GM23338 (cell line): ENCODE data around the gene SGPP1. TPM values are rescaled to one million over a fixed set of nuclear protein-coding genes. Genes with fewer than 3 reads are reported as not detected.

Source experiments
- ATAC-seq: fragments of 200-7000 bp; cut with Tn5 transposase; 3 replicates; pipeline ENCODE4 v1.9.1; 2020
- DNase-seq: peaks from one replicate; pipeline ENCODE4 v3.0.0-alpha.2; 2015; ENCODE audit warnings: low spot score
- H2AFZ ChIP-seq: fragments of 200-600 bp; sonication (generic); 2 replicates; pipeline ENCODE4 v1.8.0; 2016; ENCODE audit warnings: antibody characterized with exemption, mild to moderate bottlenecking, moderate library complexity
- H3F3A ChIP-seq: fragments of 200-600 bp; sonication (generic); replicated peaks from 2 replicates; pipeline ENCODE4 v1.8.0; 2017; ENCODE audit warnings: antibody characterized with exemption, mixed run types, low read depth
- H3K27ac ChIP-seq: fragments of 200-600 bp; sonication (generic); 2 replicates; pipeline ENCODE4 v1.6.1; 2016; ENCODE audit warnings: low read depth
- H3K27me3 ChIP-seq: fragments of 200-600 bp; sonication (generic); 2 replicates; pipeline ENCODE4 v1.8.0; 2016; ENCODE audit warnings: mild to moderate bottlenecking, mixed run types, moderate library complexity; ENCODE audit not compliant: insufficient read depth
- H3K36me3 ChIP-seq: fragments of 200-600 bp; sonication (generic); 2 replicates; pipeline ENCODE4 v1.8.0; 2016; ENCODE audit warnings: mild to moderate bottlenecking; ENCODE audit not compliant: insufficient read depth
- H3K4me1 ChIP-seq: fragments of 200-600 bp; sonication (generic); 2 replicates; pipeline ENCODE4 v1.8.0; 2016; ENCODE audit warnings: mild to moderate bottlenecking, moderate library complexity; ENCODE audit not compliant: insufficient read depth
- H3K4me2 ChIP-seq: fragments of 200-600 bp; sonication (generic); 2 replicates; pipeline ENCODE4 v1.7.1; 2017; ENCODE audit warnings: mixed run types
- H3K4me3 ChIP-seq: fragments of 200-600 bp; sonication (generic); 2 replicates; pipeline ENCODE4 v1.6.1; 2016; ENCODE audit warnings: mixed run types
- H3K79me2 ChIP-seq: fragments of 200-600 bp; sonication (generic); replicated peaks from 2 replicates; pipeline ENCODE4 v1.8.0; 2017; ENCODE audit warnings: mild to moderate bottlenecking; ENCODE audit not compliant: insufficient read depth
- H3K9me2 ChIP-seq: fragments of 200-600 bp; sonication (generic); 2 replicates; pipeline ENCODE4 v1.8.0; 2017; ENCODE audit not compliant: insufficient read depth
- H4K20me1 ChIP-seq: fragments of 200-600 bp; sonication (generic); replicated peaks from 2 replicates; pipeline ENCODE4 v1.8.0; 2017; ENCODE audit warnings: mild to moderate bottlenecking; ENCODE audit not compliant: insufficient read depth
- H3K27ac Mint-ChIP-seq: 2 replicates; pipeline ENCODE4 v1.8.0; 2020; ENCODE audit warnings: inconsistent platforms, mild to moderate bottlenecking, moderate library complexity, mixed read lengths
- H3K27me3 Mint-ChIP-seq: 3 replicates; pipeline ENCODE4 v1.8.0; 2022; ENCODE audit warnings: low read depth, mild to moderate bottlenecking, moderate library complexity, mixed read lengths, inconsistent platforms; ENCODE audit not compliant: insufficient read depth, poor library complexity
- H3K36me3 Mint-ChIP-seq: 3 replicates; pipeline ENCODE4 v1.8.0; 2021; ENCODE audit warnings: low read depth, mild to moderate bottlenecking, inconsistent platforms, moderate library complexity, mixed read lengths
- H3K4me1 Mint-ChIP-seq: 3 replicates; pipeline ENCODE4 v1.8.0; 2020; ENCODE audit warnings: mild to moderate bottlenecking, inconsistent platforms, mixed read lengths
- H3K4me3 Mint-ChIP-seq: 3 replicates; pipeline ENCODE4 v1.8.0; 2021; ENCODE audit warnings: moderate library complexity, mild to moderate bottlenecking, inconsistent platforms, mixed read lengths
- H3K9me3 Mint-ChIP-seq: 3 replicates; pipeline ENCODE4 v1.8.0; 2020; ENCODE audit warnings: moderate library complexity, mild to moderate bottlenecking, inconsistent platforms, mixed read lengths
- CREB1 ChIP-seq: fragments of 250-450 bp; sonication (Bioruptor Pico); IDR thresholded peaks from 2 replicates; pipeline ENCODE4 v1.5.0; 2020; ENCODE audit warnings: low read depth, mild to moderate bottlenecking, moderate library complexity
- EZH2 ChIP-seq: fragments of 200-600 bp; sonication (generic); IDR thresholded peaks from one replicate; pipeline ENCODE4 v1.8.0; 2017; ENCODE audit warnings: antibody characterized with exemption, mild to moderate bottlenecking, low read depth; ENCODE audit not compliant: unreplicated experiment
- EZH2phosphoT487 ChIP-seq: fragments of 200-600 bp; sonication (generic); IDR thresholded peaks from one replicate; pipeline ENCODE4 v1.8.1; 2018; ENCODE audit warnings: antibody characterized with exemption; ENCODE audit not compliant: unreplicated experiment
- JUNB ChIP-seq: IDR thresholded peaks from one replicate; pipeline ENCODE4 v1.6.1; 2016; ENCODE audit warnings: antibody characterized with exemption; ENCODE audit not compliant: unreplicated experiment
- NANOG ChIP-seq: IDR thresholded peaks from 2 replicates; pipeline ENCODE4 v1.6.1; 2016; ENCODE audit warnings: antibody characterized with exemption, borderline replicate concordance
- POLR2AphosphoS5 ChIP-seq: IDR thresholded peaks from 2 replicates; pipeline ENCODE4 v1.6.1; 2016; ENCODE audit warnings: antibody characterized with exemption, low read depth
- STAT1 ChIP-seq: IDR thresholded peaks from one replicate; pipeline ENCODE4 v1.6.1; 2016; ENCODE audit warnings: antibody characterized with exemption; ENCODE audit not compliant: unreplicated experiment
- ZNF114 ChIP-seq: fragments of 250-450 bp; sonication (Bioruptor Pico); IDR thresholded peaks from 2 replicates; pipeline ENCODE4 v1.5.0; 2020; ENCODE audit warnings: mild to moderate bottlenecking, moderate library complexity
- ZNF331 ChIP-seq: fragments of 250-450 bp; sonication (Bioruptor Pico); IDR thresholded peaks from 2 replicates; pipeline ENCODE4 v1.5.0; 2020; ENCODE audit warnings: low read depth, mild to moderate bottlenecking, moderate library complexity
- polyA plus RNA-seq: library from polyadenylated mRNA; unstranded; fragments of >200 nt; fragmentation: Nextera tagmentation; extraction: Ambion mirVana; gene quantifications from 2 replicates; pipeline ENCODE4 v1.2.1, GENCODE V29; 2016
- total RNA-seq: library from RNA; depleted of rRNA; stranded (reverse); fragments of >200 nt; shearing (Covaris generic); gene quantifications from 2 replicates; pipeline ENCODE4 v1.2.3, GENCODE V29; 2014
- TF ChIP-seq, protein P1 (sequence below), 2 experiments: fragments of 200-600 bp in 1 of 2; sonication (generic) in 1 of 2; conservative IDR thresholded peaks; 2 replicates each; pipeline versions ENCODE4 v1.5.1 to v1.6.1; 2016 to 2017; ENCODE audit warnings: antibody characterized with exemption in 2 of 2, low read depth in 2 of 2, mild to moderate bottlenecking in 2 of 2, moderate library complexity in 1 of 2
- TF ChIP-seq, protein P2 (sequence below): IDR thresholded peaks from one replicate; pipeline ENCODE4 v1.6.1; 2018; ENCODE audit warnings: antibody characterized with exemption; ENCODE audit not compliant: unreplicated experiment
- TF ChIP-seq, protein P3 (sequence below): fragments of 250-450 bp; sonication (Bioruptor Pico); IDR thresholded peaks from 2 replicates; pipeline ENCODE4 v1.5.0; 2020; ENCODE audit warnings: mild to moderate bottlenecking, moderate library complexity

The SGPP1 gene
- total and polyA plus RNA-seq, 2 experiments from 2014 or later = 4.2 to 11.1 TPM

DNA sequence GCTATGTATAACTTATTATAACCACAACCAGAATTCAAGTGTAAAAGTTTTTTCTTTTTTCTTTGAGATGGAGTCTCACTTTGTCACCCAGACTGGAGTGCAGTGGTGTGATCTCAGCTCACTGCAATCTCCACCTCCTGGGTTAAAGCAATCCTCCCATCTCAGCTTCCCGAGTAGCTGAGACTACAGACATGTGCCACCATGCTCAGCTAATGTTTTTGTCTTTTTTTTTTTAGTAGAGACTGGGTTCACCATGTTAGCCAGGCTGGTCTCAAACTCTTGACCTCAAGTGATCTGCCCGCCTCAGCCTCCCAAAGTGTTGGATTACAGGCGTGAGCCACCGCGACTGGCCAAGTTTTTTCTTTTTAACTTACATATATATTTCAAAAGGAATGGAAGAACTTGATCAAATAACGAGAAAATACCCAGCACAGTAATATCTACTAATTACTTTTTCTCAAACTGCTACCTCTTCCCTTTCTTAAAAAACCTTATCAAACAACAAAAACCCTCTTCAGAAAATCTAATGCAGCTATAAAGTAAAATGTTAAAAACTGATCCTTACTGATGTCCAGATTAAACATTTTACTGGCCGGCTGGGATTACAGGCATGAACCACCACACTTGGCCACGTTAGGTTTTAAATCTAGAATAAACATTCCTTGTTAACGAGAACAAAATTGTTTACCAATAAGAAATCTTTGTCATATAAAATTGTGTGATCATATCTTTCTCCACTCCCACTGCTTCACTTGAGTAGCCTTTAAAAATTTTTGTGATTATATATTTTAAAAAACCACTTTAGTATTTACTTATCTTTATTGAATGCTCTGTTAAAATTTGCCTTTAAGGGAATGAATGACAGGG lies 44.9 kb downstream of the SGPP1 start (continued):
- TF ChIP-seq EZH2phosphoT487 (no peak), EZH2 (no peak)

DNA sequence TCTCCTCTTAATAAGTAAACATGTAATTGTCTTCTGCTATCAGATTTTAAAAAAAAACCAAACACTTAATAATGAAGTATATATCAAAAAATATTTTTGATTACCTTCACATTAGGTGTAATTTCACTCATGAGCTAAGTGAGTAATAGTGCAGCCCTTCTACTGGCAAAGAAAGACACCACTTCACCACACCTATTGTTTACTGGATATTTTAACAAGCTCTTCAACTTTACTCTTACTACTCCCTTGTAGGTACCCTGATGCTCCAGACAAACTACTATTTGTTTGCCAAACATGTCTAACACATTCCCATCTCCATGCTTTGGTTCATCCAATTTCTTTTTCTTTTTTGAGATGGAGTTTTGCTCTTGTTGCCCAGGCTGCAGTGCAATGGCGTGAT lies 49.3 kb downstream of the SGPP1 start:
- no peaks in the 10 kb centered on the region for H3K4me1 Mint-ChIP-seq
- TF ChIP-seq EZH2phosphoT487 (no peak), NANOG (no peak), CREB1 (CRISPR knock-in tag) (no peak), ZNF114 (CRISPR knock-in tag) (no peak), ZNF331 (CRISPR knock-in tag) (no peak), STAT1 (no peak), JUNB (no peak), POLR2AphosphoS5 (no peak)
- TF ChIP-seq, protein P1, sequence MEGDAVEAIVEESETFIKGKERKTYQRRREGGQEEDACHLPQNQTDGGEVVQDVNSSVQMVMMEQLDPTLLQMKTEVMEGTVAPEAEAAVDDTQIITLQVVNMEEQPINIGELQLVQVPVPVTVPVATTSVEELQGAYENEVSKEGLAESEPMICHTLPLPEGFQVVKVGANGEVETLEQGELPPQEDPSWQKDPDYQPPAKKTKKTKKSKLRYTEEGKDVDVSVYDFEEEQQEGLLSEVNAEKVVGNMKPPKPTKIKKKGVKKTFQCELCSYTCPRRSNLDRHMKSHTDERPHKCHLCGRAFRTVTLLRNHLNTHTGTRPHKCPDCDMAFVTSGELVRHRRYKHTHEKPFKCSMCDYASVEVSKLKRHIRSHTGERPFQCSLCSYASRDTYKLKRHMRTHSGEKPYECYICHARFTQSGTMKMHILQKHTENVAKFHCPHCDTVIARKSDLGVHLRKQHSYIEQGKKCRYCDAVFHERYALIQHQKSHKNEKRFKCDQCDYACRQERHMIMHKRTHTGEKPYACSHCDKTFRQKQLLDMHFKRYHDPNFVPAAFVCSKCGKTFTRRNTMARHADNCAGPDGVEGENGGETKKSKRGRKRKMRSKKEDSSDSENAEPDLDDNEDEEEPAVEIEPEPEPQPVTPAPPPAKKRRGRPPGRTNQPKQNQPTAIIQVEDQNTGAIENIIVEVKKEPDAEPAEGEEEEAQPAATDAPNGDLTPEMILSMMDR (conservative IDR thresholded peaks at IDR 0.05; ENCODE audit: low read depth in 2 of 2) = no peak
- TF ChIP-seq, protein P2, sequence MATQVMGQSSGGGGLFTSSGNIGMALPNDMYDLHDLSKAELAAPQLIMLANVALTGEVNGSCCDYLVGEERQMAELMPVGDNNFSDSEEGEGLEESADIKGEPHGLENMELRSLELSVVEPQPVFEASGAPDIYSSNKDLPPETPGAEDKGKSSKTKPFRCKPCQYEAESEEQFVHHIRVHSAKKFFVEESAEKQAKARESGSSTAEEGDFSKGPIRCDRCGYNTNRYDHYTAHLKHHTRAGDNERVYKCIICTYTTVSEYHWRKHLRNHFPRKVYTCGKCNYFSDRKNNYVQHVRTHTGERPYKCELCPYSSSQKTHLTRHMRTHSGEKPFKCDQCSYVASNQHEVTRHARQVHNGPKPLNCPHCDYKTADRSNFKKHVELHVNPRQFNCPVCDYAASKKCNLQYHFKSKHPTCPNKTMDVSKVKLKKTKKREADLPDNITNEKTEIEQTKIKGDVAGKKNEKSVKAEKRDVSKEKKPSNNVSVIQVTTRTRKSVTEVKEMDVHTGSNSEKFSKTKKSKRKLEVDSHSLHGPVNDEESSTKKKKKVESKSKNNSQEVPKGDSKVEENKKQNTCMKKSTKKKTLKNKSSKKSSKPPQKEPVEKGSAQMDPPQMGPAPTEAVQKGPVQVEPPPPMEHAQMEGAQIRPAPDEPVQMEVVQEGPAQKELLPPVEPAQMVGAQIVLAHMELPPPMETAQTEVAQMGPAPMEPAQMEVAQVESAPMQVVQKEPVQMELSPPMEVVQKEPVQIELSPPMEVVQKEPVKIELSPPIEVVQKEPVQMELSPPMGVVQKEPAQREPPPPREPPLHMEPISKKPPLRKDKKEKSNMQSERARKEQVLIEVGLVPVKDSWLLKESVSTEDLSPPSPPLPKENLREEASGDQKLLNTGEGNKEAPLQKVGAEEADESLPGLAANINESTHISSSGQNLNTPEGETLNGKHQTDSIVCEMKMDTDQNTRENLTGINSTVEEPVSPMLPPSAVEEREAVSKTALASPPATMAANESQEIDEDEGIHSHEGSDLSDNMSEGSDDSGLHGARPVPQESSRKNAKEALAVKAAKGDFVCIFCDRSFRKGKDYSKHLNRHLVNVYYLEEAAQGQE = no peak
- TF ChIP-seq, protein P3, sequence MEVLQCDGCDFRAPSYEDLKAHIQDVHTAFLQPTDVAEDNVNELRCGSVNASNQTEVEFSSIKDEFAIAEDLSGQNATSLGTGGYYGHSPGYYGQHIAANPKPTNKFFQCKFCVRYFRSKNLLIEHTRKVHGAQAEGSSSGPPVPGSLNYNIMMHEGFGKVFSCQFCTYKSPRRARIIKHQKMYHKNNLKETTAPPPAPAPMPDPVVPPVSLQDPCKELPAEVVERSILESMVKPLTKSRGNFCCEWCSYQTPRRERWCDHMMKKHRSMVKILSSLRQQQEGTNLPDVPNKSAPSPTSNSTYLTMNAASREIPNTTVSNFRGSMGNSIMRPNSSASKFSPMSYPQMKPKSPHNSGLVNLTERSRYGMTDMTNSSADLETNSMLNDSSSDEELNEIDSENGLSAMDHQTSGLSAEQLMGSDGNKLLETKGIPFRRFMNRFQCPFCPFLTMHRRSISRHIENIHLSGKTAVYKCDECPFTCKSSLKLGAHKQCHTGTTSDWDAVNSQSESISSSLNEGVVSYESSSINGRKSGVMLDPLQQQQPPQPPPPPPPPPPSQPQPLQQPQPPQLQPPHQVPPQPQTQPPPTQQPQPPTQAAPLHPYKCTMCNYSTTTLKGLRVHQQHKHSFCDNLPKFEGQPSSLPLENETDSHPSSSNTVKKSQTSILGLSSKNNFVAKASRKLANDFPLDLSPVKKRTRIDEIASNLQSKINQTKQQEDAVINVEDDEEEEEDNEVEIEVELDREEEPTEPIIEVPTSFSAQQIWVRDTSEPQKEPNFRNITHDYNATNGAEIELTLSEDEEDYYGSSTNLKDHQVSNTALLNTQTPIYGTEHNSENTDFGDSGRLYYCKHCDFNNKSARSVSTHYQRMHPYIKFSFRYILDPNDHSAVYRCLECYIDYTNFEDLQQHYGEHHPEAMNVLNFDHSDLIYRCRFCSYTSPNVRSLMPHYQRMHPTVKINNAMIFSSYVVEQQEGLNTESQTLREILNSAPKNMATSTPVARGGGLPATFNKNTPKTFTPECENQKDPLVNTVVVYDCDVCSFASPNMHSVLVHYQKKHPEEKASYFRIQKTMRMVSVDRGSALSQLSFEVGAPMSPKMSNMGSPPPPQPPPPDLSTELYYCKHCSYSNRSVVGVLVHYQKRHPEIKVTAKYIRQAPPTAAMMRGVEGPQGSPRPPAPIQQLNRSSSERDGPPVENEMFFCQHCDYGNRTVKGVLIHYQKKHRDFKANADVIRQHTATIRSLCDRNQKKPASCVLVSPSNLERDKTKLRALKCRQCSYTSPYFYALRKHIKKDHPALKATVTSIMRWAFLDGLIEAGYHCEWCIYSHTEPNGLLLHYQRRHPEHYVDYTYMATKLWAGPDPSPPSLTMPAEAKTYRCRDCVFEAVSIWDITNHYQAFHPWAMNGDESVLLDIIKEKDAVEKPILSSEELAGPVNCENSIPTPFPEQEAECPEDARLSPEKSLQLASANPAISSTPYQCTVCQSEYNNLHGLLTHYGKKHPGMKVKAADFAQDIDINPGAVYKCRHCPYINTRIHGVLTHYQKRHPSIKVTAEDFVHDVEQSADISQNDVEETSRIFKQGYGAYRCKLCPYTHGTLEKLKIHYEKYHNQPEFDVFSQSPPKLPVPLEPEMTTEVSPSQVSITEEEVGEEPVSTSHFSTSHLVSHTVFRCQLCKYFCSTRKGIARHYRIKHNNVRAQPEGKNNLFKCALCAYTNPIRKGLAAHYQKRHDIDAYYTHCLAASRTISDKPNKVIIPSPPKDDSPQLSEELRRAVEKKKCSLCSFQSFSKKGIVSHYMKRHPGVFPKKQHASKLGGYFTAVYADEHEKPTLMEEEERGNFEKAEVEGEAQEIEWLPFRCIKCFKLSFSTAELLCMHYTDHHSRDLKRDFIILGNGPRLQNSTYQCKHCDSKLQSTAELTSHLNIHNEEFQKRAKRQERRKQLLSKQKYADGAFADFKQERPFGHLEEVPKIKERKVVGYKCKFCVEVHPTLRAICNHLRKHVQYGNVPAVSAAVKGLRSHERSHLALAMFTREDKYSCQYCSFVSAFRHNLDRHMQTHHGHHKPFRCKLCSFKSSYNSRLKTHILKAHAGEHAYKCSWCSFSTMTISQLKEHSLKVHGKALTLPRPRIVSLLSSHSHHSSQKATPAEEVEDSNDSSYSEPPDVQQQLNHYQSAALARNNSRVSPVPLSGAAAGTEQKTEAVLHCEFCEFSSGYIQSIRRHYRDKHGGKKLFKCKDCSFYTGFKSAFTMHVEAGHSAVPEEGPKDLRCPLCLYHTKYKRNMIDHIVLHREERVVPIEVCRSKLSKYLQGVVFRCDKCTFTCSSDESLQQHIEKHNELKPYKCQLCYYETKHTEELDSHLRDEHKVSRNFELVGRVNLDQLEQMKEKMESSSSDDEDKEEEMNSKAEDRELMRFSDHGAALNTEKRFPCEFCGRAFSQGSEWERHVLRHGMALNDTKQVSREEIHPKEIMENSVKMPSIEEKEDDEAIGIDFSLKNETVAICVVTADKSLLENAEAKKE (CRISPR knock-in tag) = no peak

More for the DNA sequence above, 49.3 kb downstream of the SGPP1 start:
- Histone ChIP-seq H3K9me2 (no peaks in the 10 kb centered on the region), H3K27me3 (no peaks in the 10 kb centered on the region), H2AFZ (no peak overlapping the region), H3F3A (no peaks in the 10 kb centered on the region), H3K36me3 (no peaks in the 10 kb centered on the region), H3K4me3 (no peak overlapping the region), H3K27ac (no peak overlapping the region), H3K79me2 (no peaks in the 10 kb centered on the region), H4K20me1 (no peaks in the 10 kb centered on the region), H3K4me1 (no peaks in the 10 kb centered on the region), H3K4me2 (no peak overlapping the region)
- Mint-ChIP-seq H3K9me3 (no peaks in the 10 kb centered on the region), H3K27me3 (peaks cover 2% of the 10 kb centered on the region), H3K4me3 (no peak overlapping the region), H3K36me3 (no peaks in the 10 kb centered on the region), H3K27ac (no peak overlapping the region)
- no peak for DNase-seq
- ATAC-seq = no peak
